Muscle layer of colon (tissue), 2 donors: ENCODE results near the gene COQ8B.

Experiments used
- H3K27ac ChIP-seq: one replicate; pipeline ENCODE4 v1.7.0; 2013; ENCODE audit warnings: low read depth, mild to moderate bottlenecking, low read length, moderate library complexity
- H3K27me3 ChIP-seq, 2 donors: one replicate each; pipeline ENCODE4 v1.7.0; 2013; ENCODE audit warnings: low read length in 2 of 2, mild to moderate bottlenecking in 2 of 2; ENCODE audit not compliant: insufficient read depth in 2 of 2, control insufficient read depth in 1 of 2
- H3K36me3 ChIP-seq: one replicate; pipeline ENCODE4 v1.7.0; 2013; ENCODE audit warnings: mild to moderate bottlenecking, low read length; ENCODE audit not compliant: insufficient read depth
- H3K4me1 ChIP-seq: one replicate; pipeline ENCODE4 v1.7.0; 2013; ENCODE audit warnings: mild to moderate bottlenecking, low read length; ENCODE audit not compliant: insufficient read depth
- H3K4me3 ChIP-seq, 2 donors: one replicate each; pipeline ENCODE4 v1.7.0; 2013; ENCODE audit warnings: low read length in 2 of 2, low read depth in 1 of 2, mild to moderate bottlenecking in 1 of 2, moderate library complexity in 1 of 2
- H3K9ac ChIP-seq: one replicate; pipeline ENCODE4 v1.7.0; 2013; ENCODE audit warnings: low read length
- H3K9me3 ChIP-seq: one replicate; pipeline ENCODE4 v1.7.0; 2013; ENCODE audit warnings: mild to moderate bottlenecking, low read length
- donor health status: abdominal sarcoma.
- donor health status: Adenocarcinoma of cecum.

The COQ8B gene

GRCh38 chr19:40724315-40724714 lies 7.6 kb upstream of the COQ8B start:
- no peaks in the 10 kb centered on the region for H3K9me3 ChIP-seq
- H3K9ac ChIP-seq, result no peak overlapping the region
- H3K4me1 ChIP-seq, result peaks cover 31% of the 10 kb centered on the region
- H3K27me3 ChIP-seq, result no peaks in the 10 kb centered on the region
- no peak overlapping the region for H3K27ac ChIP-seq
- peaks cover 45% of the 10 kb centered on the region for H3K36me3 ChIP-seq
- no peak overlapping the region for H3K4me3 ChIP-seq

- H3K9ac ChIP-seq, result no peak overlapping the region
- H3K27ac ChIP-seq, result no peak overlapping the region
- peaks cover 39% of the 10 kb centered on the region for H3K36me3 ChIP-seq
- H3K4me3 ChIP-seq, result no peak overlapping the region
- no peaks in the 10 kb centered on the region for H3K27me3 ChIP-seq
- H3K4me1 ChIP-seq, result peaks cover 34% of the 10 kb centered on the region
- H3K9me3 ChIP-seq, result no peaks in the 10 kb centered on the region
Observed at GRCh38 chr19:40723661-40724254, 7.1 kb upstream of the COQ8B start.

DNA sequence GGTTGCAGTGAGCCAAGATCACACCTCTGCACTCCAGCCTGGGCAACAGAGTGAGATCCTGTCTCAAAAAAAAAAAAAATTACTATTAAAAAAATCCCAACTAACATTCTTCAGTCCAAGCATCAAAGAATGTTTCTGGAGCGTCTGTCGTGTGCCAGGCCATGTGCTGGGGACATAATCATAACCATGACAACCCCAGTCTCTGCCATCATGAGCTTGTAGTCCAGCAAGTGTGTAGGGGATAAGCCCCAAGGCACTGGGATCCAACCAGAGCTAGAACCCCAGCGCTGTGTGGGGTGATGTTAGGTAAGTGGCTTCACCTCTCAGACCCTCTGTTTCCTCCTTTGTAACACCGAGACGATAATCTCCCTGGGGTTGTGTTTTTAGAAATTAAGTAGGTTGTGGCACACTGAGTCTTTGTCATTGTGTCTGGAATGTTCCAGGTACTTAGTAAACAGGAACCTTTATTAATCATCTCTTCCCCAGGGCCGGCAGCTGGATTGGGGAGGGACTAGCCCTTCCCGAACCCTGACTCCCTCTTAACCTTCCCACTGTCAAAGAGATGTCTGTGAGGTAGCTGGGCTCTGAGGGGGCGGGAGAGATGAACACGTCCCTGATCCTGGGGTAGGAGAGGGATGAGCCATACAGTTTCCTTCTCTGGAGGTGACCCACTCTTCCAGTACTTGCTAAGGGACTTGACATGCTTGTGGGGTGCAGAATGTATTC lies 5.4 kb upstream of the COQ8B start:
- H3K9ac ChIP-seq, result no peak overlapping the region
- peaks cover 25% of the 10 kb centered on the region for H3K36me3 ChIP-seq
- H3K27me3 ChIP-seq, result no peaks in the 10 kb centered on the region
- H3K4me3 ChIP-seq, result no peak overlapping the region
- no peaks in the 10 kb centered on the region for H3K9me3 ChIP-seq
- no peak overlapping the region for H3K27ac ChIP-seq
- H3K4me1 ChIP-seq, result peaks cover 44% of the 10 kb centered on the region

- H3K9me3 ChIP-seq, result no peaks in the 10 kb centered on the region
- H3K4me1 ChIP-seq, result peaks cover 47% of the 10 kb centered on the region
- H3K4me3 ChIP-seq, result peak overlapping the region; percentile 0 to 37
- no peaks in the 10 kb centered on the region for H3K27me3 ChIP-seq
- H3K36me3 ChIP-seq, result peaks cover 19% of the 10 kb centered on the region
- H3K9ac ChIP-seq, result no peak overlapping the region
- peak overlapping the region; percentile 76 for H3K27ac ChIP-seq
Observed at GRCh38 chr19:40721140-40721486, 4.4 kb upstream of the COQ8B start.

- H3K4me3 ChIP-seq, result peak overlapping the region in 1 of 2 donors; percentile 97
- no peaks in the 10 kb centered on the region for H3K27me3 ChIP-seq
- H3K9me3 ChIP-seq, result no peaks in the 10 kb centered on the region
- H3K4me1 ChIP-seq, result peaks cover 60% of the 10 kb centered on the region
- H3K9ac ChIP-seq, result no peak overlapping the region
- peak overlapping the region; percentile 94 for H3K27ac ChIP-seq
- H3K36me3 ChIP-seq, result peaks cover 13% of the 10 kb centered on the region
Observed at GRCh38 chr19:40719414-40719894, 2.8 kb upstream of the COQ8B start.

DNA sequence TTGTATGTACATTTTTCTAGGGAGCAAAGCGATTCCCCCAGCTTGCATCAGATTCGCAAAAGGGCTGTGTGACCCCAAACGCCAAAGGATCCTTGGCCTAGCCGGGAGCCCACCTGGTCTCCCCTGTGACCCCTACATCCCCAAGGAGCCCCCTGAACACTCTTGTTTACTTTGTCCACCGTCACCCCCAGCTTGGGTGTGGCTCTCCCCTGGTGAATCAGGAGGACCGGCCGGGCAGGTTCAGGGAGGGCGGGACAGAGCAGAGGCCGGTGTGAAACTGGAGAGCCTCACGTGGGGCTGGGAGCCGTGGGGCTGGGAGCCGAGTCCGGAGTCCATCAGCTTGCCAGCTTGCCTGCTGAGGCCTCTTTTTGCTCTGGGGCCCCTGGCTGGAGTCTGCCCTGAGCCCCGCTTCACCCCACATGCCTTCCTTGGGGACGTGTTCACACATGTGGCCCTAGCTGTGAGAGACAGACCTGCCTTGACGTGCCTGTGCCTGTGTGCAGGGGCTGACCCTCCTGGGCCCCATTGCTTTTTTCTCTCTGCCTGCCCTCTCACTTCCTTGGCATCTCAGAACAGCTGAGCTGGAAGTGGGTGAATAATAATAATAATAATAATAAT lies 2.2 kb upstream of the COQ8B start:
- Histone ChIP-seq H3K27me3 (no peaks in the 10 kb centered on the region), H3K9me3 (no peaks in the 10 kb centered on the region), H3K27ac (peak overlapping the region; percentile 94), H3K4me1 (peaks cover 66% of the 10 kb centered on the region), H3K4me3 (peak overlapping the region; percentile 83 to 97), H3K9ac (peak overlapping the region; percentile 96), H3K36me3 (peaks cover 13% of the 10 kb centered on the region)

DNA sequence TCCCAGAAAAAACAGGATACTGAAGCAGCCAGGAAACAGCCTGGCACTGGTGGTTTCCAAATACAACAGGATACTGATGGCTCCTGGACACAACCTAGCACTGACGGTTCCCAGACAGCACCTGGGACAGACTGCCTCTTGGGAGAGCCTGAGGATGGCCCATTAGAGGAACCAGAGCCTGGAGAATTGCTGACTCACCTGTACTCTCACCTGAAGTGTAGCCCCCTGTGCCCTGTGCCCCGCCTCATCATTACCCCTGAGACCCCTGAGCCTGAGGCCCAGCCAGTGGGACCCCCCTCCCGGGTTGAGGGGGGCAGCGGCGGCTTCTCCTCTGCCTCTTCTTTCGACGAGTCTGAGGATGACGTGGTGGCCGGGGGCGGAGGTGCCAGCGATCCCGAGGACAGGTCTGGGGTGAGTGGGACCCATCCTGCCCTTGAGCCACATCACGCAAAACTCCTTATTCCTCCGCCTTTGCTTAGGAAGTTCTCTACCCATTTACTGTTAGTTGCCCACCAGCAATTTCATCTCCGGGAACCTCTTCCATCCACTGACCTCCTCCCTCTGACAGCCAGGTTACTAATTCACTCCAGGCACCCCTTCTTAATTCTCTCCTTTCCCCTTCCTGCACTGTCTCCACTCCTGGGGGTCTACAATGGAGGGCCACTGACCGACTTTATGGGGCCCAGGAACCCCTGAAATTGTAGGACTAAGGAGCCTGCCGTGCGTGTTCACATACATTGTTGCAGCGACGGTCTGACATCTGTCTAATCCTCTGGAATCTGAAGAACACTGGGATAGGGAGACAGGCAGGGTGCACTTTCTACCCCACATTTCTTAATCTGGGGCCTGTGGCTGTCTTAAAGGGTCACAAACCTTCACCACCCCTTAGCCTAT lies 1.4 kb upstream of the COQ8B start:
- Histone ChIP-seq H3K36me3 (peaks cover 13% of the 10 kb centered on the region), H3K27ac (peak overlapping the region; percentile 94), H3K9ac (peak overlapping the region; percentile 96), H3K9me3 (no peaks in the 10 kb centered on the region), H3K4me1 (peaks cover 66% of the 10 kb centered on the region), H3K4me3 (peak overlapping the region; percentile 83 to 97), H3K27me3 (no peaks in the 10 kb centered on the region)

- peak overlapping the region; percentile 83 to 97 for H3K4me3 ChIP-seq
- H3K4me1 ChIP-seq, result peaks cover 64% of the 10 kb centered on the region
- peak overlapping the region; percentile 96 for H3K9ac ChIP-seq
- no peaks in the 10 kb centered on the region for H3K27me3 ChIP-seq
- no peaks in the 10 kb centered on the region for H3K9me3 ChIP-seq
- H3K36me3 ChIP-seq, result peaks cover 11% of the 10 kb centered on the region
- peak overlapping the region; percentile 94 for H3K27ac ChIP-seq
Observed at GRCh38 chr19:40717325-40717879, 716 bp upstream of the COQ8B start.

DNA sequence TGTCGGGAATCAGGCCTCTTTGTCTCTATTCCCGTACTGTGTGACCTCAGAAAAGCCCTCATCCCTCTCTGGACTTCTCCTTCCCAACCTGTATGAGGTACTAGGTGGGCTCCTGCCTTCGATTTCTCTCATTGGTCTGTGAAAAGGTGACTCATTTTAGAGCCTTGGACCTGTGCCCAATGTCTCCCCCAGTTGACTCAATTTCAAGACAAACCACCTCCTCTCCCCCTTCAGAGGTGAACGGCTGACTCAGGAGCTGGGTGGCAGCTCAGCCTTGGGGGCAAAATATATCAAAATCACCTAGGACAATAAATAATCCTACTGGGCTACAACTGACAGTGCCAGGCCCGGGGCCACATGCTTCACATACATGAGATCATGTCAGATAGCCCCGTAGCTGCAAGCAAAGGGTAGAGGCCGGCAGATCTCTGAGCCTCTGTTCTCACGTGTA lies 630 bp downstream of the COQ8B start:
- peaks cover 53% of the 10 kb centered on the region for H3K4me1 ChIP-seq

DNA sequence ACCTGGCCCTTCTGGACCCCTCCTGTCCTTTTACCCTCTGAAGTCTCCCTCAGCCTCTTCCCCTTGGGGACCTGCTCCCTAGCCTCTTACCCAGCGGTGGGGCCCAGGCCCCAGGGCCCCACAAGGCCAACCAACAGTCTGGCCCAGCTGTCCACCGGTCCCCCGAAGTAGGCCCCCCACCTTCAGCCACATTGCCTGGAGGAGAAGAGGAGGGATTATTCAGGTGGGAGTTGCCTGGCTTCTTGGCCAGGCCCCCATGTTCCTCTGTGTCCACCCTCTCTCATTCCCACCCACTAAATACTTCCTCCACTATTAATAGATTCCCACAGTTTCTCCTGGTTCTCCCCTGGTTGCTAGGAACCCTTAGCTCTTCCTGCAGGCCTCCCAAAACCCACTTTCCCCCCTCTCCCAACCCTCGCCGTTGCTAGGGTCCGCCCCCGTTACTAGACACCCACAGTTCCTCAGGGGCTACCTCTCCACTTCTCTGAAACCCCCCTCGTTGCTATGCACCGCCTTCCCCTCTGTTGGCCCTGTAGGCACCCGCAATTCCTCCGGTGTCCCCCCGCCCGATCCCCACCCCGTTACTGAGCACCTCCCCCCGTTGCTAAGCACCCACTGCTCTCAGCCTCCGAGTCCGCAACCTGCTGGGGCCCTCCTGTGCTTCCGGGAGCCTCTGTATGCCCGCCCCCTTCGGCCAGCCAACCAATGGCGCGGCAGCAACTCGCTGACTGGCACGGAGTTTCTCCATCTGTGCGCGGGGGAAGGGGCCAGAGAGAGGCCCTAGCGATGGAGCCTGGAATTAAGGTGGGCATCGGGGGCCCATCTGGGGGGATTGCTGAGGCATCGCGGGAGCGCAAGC lies 2.0 kb downstream of the COQ8B start:
- Histone ChIP-seq H3K27me3 (no peaks in the 10 kb centered on the region), H3K4me3 (peak overlapping the region; percentile 44 to 81), H3K9ac (peak overlapping the region; percentile 44), H3K27ac (peak overlapping the region; percentile 94), H3K4me1 (peaks cover 39% of the 10 kb centered on the region), H3K9me3 (no peaks in the 10 kb centered on the region), H3K36me3 (peaks cover 14% of the 10 kb centered on the region)

More for the DNA sequence above, 630 bp downstream of the COQ8B start:
- Histone ChIP-seq H3K36me3 (peaks cover 9% of the 10 kb centered on the region), H3K27me3 (no peaks in the 10 kb centered on the region), H3K9me3 (no peaks in the 10 kb centered on the region), H3K4me3 (peak overlapping the region; percentile 83 to 97), H3K9ac (peak overlapping the region; percentile 96), H3K27ac (peak overlapping the region; percentile 94)
